ENCODE results near the gene ADGRG3. TPM values are rescaled to one million over a fixed set of nuclear protein-coding genes. Genes with fewer than 3 reads are reported as not detected.

Gene ADGRG3
- total RNA-seq, 1 donor from 2014 or later: not detected

DNA sequence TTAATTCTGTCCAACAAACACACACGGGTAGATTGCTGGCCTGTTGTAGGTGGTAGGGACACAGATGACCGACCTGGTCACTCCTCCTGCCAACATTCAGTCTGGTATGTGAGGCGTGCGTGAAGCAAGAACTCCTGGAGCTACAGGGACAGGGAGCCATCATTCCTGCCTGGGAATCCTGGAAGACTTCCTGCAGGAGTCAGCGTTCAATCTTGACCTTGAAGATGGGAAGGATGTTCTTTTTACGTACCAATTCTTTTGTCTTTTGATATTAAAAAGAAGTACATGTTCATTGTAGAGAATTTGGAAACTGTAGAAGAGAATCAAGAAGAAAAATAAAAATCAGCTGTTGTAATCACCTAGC lies 3.5 kb upstream of the ADGRG3 start:
- TF ChIP-seq CTCF (conservative IDR thresholded peaks at IDR 0.05): no peak
- H3K36me3 Mint-ChIP-seq (ENCODE audit: low read depth): no peaks in the 10 kb centered on the region
- peak overlapping the region; percentile 39 for H3K27ac Mint-ChIP-seq (ENCODE audit: unreplicated experiment)
- DNase-seq (ENCODE audit: low read depth, low spot score): no peak
- H3K4me1 Mint-ChIP-seq: peaks cover 9% of the 10 kb centered on the region
- H3K4me3 Mint-ChIP-seq: no peak overlapping the region
- no peaks in the 10 kb centered on the region for H3K27me3 Mint-ChIP-seq (ENCODE audit: low read depth)
- H3K9me3 Mint-ChIP-seq: no peaks in the 10 kb centered on the region

- Mint-ChIP-seq H3K27me3 (ENCODE audit: low read depth) (no peaks in the 10 kb centered on the region), H3K9me3 (no peaks in the 10 kb centered on the region), H3K4me3 (no peak overlapping the region), H3K36me3 (ENCODE audit: low read depth) (no peaks in the 10 kb centered on the region), H3K27ac (ENCODE audit: unreplicated experiment) (no peak overlapping the region), H3K4me1 (peaks cover 16% of the 10 kb centered on the region)
- DNase-seq (ENCODE audit: low read depth, low spot score): no peak
- no peak for TF ChIP-seq CTCF (conservative IDR thresholded peaks at IDR 0.05)
These were observed 2.6 kb upstream of the ADGRG3 start for GRCh38 chr16:57665541-57665940.

DNA sequence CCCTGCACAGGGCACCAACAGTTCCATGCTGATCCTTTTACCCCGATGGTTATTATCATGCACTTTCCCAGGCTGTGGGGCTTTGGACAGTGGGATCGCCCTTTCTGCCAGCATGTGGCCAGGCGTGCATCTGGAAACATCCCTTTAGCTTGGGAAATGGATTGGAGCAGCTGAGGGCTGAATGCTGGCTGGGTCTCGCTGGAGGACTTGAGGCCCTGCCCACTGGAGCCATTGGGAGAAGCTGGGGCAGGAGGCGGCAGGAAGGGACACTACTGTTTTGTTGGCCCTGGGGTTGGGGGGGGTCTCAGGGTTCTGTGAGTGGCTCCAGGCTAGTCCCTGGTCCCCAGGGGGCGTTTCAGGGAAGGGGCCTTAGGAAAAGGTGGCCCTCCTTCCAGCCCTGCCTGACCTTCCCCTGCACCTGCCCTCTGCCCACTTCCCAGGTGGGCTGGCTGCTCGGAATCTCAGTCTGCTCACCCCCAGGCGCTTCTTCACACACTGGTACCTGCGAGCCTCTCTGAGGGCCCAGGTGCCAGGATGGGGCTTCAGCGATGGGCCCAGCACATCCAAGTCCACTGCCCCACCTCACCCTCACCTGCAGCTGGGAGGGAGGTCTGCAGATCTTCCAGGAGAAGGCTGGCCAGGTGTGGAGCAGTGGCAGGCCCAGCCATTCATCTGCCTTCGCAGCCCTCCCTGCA lies 1.6 kb upstream of the ADGRG3 start:
- H3K27ac Mint-ChIP-seq (ENCODE audit: unreplicated experiment): no peak overlapping the region
- TF ChIP-seq CTCF (conservative IDR thresholded peaks at IDR 0.05): no peak
- no peaks in the 10 kb centered on the region for H3K36me3 Mint-ChIP-seq (ENCODE audit: low read depth)
- no peak overlapping the region for H3K4me3 Mint-ChIP-seq
- H3K27me3 Mint-ChIP-seq (ENCODE audit: low read depth): no peaks in the 10 kb centered on the region
- no peak for DNase-seq (ENCODE audit: low read depth, low spot score)
- peaks cover 26% of the 10 kb centered on the region for H3K4me1 Mint-ChIP-seq
- no peaks in the 10 kb centered on the region for H3K9me3 Mint-ChIP-seq

DNA sequence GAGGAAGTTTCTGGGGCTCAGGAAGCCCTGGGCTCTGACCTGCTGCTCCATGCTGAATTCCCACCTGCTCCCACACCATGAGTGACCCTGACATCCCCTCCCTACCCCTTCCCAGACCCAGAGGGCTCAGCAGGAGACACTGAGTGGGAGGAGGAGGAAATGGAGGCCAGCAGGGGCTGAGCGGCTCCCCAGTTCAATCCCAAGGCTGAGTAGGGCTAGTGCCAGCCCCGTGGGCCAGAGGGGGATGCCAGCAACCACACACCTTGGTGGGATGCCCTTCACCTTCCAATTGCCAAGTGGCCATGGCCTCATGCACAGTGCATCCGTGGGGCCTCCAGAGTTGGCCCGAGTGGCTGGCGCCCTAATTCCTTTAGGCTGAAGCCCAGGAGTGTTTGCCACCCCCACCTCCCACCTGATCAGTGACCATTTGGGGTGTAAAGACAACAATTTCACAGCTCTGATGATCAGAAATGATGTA lies 1.0 kb upstream of the ADGRG3 start:
- DNase-seq (ENCODE audit: low read depth, low spot score): no peak
- no peaks in the 10 kb centered on the region for H3K36me3 Mint-ChIP-seq (ENCODE audit: low read depth)
- H3K4me1 Mint-ChIP-seq: peaks cover 29% of the 10 kb centered on the region
- H3K9me3 Mint-ChIP-seq: no peaks in the 10 kb centered on the region
- TF ChIP-seq CTCF (conservative IDR thresholded peaks at IDR 0.05): no peak
- H3K27me3 Mint-ChIP-seq (ENCODE audit: low read depth): no peaks in the 10 kb centered on the region
- H3K4me3 Mint-ChIP-seq: no peak overlapping the region
- H3K27ac Mint-ChIP-seq (ENCODE audit: unreplicated experiment): no peak overlapping the region

GRCh38 chr16:57667526-57668262 lies 412 bp upstream of the ADGRG3 start:
- peaks cover 29% of the 10 kb centered on the region for H3K4me1 Mint-ChIP-seq
- H3K27me3 Mint-ChIP-seq (ENCODE audit: low read depth): no peaks in the 10 kb centered on the region
- peak; percentile 25 for TF ChIP-seq CTCF (conservative IDR thresholded peaks at IDR 0.05)
- no peaks in the 10 kb centered on the region for H3K9me3 Mint-ChIP-seq
- H3K36me3 Mint-ChIP-seq (ENCODE audit: low read depth): no peaks in the 10 kb centered on the region
- H3K4me3 Mint-ChIP-seq: no peak overlapping the region
- DNase-seq (ENCODE audit: low read depth, low spot score): no peak
- no peak overlapping the region for H3K27ac Mint-ChIP-seq (ENCODE audit: unreplicated experiment)
